T47D (cell line): Measurements from ENCODE around the gene BCAS2.

ENCODE experiments used
- DNase-seq, 2 experiments: peaks; one replicate each; pipeline versions ENCODE4 v3.0.0 to v3.0.0-alpha.2; 2011 to 2012; ENCODE audit warnings: low read depth in 1 of 2, low spot score in 1 of 2
- JUND ChIP-seq: IDR thresholded peaks from 2 replicates; pipeline ENCODE4 v1.6.1; 2012; ENCODE audit warnings: low read depth
- in situ Hi-C: cut with HindIII; loops from 2 replicates; pipeline ENCODE4 v1.10.0; 2016; ENCODE audit warnings: low sequenced_read_pairs, low pct_unique_long_range_greater_than_20kb

BCAS2 gene

GRCh38 chr1:114549137-114549536 lies 32.3 kb downstream of the BCAS2 start:
- no peak for TF ChIP-seq JUND
- no peak for DNase-seq
- in situ Hi-C loops = no loop called here

GRCh38 chr1:114547076-114547475 lies 34.3 kb downstream of the BCAS2 start:
- in situ Hi-C loops = no loop called here
- DNase-seq = no peak
- TF ChIP-seq JUND = no peak

GRCh38 chr1:114545796-114546195 lies 35.6 kb downstream of the BCAS2 start:
- DNase-seq = no peak
- in situ Hi-C loops = no loop called here
- TF ChIP-seq JUND = no peak

GRCh38 chr1:114545315-114545714 lies 36.1 kb downstream of the BCAS2 start:
- no peak for TF ChIP-seq JUND
- in situ Hi-C loops = no loop called here
- no peak for DNase-seq

- TF ChIP-seq JUND = no peak
- in situ Hi-C loops = no loop called here
- no peak for DNase-seq
Measured at GRCh38 chr1:114540821-114541220, 40.6 kb downstream of the BCAS2 start.

DNA sequence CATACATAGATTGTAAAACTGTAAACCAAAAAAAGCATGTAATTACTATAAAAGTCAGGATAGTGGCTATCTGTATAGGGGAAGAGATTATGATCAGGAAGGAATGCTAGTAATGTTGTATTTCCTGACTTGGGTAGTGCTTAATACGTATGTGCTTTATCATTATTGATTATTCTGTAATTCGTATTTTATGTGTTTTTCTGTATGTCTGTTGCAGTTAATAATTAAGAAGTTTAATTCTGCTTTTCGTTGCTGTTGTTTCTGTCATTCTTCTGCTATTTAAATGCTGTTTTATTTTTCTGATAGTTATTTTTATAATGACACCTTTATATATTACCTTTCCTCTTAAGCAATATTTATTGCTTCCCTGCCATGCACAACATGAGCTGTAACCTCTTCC lies 41.1 kb downstream of the BCAS2 start:
- in situ Hi-C loops = no loop called here
- DNase-seq = no peak
- no peak for TF ChIP-seq JUND

- in situ Hi-C loops = no loop called here
- DNase-seq = no peak
- no peak for TF ChIP-seq JUND
Measured at GRCh38 chr1:114536043-114536442, 45.4 kb downstream of the BCAS2 start.

DNA sequence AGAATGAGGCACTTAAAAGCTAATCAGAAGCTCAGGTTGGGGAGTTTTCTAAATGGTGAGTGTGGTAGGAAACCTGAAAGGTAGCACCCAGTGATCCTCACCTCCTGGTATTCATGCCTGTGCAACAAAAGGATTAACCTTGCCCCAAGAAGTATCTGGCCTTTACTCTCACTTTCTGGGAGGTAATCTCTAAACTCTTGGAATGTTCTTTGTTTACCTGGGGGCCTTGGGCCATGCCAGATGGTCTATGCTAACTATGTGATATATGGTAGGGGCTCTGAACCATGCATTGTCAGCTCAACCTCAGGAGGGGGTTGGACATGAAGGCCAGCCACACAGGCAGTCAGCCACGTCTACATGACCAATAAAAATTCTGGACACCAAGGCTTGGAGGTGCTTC lies 46.0 kb downstream of the BCAS2 start:
- no peak for TF ChIP-seq JUND
- DNase-seq = no peak
- in situ Hi-C loops = no loop called here

DNA sequence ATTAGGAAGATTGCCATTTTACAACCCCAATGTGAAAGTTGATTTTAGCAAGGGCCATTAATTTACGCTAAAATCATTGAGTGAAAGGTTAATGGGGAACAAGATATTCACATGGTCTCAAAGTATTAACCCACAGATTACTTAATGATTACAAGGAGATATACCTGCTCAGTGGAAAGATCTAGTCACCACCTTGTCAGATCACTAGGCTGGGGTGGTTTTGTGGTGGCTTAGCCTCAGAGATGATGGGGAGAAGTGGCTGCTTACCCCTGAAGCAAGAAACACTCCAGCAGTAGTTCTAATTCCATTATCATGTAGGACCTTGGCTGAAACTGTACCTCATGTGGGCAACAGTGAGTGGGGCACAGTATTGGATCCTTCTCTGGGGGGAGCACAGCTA lies 50.3 kb downstream of the BCAS2 start:
- TF ChIP-seq JUND = no peak
- in situ Hi-C loops = no loop called here
- no peak for DNase-seq

DNA sequence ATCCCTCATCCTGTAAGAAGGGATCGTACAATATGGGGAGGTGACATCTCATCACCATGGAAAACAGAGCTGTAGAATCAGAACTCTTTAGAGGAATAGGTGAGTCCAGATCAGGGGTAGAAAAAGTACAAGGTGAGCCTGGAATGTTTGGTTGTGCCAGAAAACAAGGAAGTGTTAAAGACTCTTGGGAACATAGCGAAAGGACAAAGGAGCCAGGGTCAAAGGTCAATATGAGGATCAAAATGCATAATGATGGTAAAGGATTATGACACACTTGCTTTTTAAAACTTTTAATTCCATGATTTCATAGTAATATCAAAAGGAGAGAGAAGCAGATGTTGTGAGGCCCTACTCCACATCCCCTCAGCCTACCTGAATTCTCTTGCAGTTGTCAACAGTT lies 51.2 kb downstream of the BCAS2 start:
- in situ Hi-C loops = no loop called here
- no peak for TF ChIP-seq JUND
- no peak for DNase-seq

- in situ Hi-C loops = no loop called here
- no peak for DNase-seq
- TF ChIP-seq JUND = no peak
Measured at GRCh38 chr1:114524944-114525343, 56.5 kb downstream of the BCAS2 start.

DNA sequence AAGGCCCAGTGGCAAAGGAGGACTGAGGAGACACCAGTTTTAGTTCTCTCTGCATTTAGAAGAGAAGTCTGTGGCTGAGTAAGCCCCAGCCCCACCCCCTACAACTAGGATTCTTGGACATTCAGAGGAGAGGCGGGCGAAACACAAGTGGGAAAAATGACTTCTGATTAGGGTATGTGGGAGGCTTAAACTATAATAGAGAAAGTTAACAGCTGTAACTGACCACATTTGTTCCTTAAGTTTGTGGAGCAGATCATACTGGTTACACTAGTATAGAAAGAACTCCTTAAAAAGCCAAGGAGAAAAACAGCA lies 59.2 kb downstream of the BCAS2 start:
- in situ Hi-C loops = no loop called here
- no peak for DNase-seq
- TF ChIP-seq JUND = no peak

DNA sequence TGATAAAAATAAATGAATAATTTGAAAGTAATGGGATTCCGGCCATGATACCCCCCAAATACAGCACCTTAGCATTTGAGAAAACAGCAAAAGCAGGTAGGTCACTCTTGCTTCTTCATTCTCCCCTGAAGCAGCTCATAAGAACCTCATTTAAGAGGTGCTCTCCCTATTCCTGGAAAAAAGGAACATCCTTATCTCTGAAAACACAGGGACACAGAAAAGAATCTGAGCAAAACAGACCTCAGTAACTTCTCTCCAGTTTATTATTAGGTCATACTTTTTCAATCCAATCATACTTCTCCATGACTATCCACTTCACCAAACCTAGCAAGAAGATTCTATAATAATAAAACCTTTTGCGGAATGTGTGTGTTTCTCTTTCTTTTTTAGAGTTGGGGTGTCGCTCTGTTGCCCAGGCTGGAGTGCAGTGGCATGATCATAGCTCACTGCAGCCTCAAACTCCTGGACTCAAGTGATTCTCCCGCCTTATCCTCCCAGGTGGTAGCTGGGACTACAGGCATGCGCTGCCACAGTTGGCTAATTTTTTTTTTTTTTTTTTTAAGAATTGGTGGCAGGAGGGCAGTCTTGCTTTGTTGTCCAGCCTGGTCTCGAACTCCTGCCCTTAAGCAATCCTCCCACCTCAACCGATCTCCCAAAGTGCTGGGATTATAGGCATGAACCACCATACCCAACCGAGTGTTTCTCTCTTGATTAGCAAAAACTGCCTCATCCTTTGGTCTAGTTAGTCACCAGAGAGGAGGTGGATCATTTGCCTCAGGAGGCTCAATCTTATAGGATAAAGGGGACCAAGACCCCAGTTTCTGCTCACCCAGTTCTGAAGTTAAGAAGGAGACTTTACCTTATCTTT lies 59.8 kb downstream of the BCAS2 start:
- in situ Hi-C loops = no loop called here
- no peak for DNase-seq
- TF ChIP-seq JUND = no peak
